Measurements from ENCODE around the gene HNRNPCL1.

HNRNPCL1 gene

DNA sequence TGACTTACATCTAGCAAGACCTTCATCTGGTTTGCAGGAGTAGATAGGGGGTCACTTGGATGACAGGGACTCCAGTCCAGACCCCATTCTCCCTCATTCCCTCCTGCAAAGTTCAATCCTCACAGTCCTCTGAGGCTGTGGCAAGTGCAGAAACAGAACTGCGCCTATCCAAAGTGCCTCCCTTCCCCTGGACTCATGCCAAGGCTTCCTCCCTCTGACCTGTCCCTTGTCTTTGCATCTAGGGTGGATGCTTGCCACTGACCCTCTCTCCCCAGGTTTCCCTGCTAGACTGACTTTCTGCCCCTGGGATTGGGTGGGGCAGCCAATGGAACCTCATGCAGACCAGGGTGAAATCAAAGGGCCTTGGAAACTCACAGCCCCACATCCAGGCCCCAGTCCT lies 38.6 kb downstream of the HNRNPCL1 start:
- Histone ChIP-seq H2BK15ac (ENCODE audit: low read length) (no peak overlapping the region), H3K4me2 (ENCODE audit: insufficient read depth, low read length, poor library complexity, severe bottlenecking) (no peak overlapping the region), H2AFZ (ENCODE audit: low read length) (no peak overlapping the region), H3K9ac (ENCODE audit: low read depth, low read length, poor library complexity) (no peak overlapping the region), H4K91ac (ENCODE audit: low read depth, low read length, poor library complexity) (no peak overlapping the region), H2AK5ac (ENCODE audit: low read depth, low read length) (no peak overlapping the region), H3K79me1 (ENCODE audit: low read depth, low read length) (no peaks in the 10 kb centered on the region), H3K9me3 (replicated peaks in 1 of 2; ENCODE audit: control insufficient read depth in 2 of 2, insufficient read depth in 1 of 2, low read depth in 1 of 2, low read length in 2 of 2) (peaks cover 0 to 22% of the 10 kb centered on the region in 2 donors), H2BK5ac (ENCODE audit: low read length) (no peak overlapping the region), H3K4ac (ENCODE audit: low read length) (no peak overlapping the region), H3K27ac (replicated peaks; ENCODE audit: low read length) (no peak overlapping the region), H4K8ac (ENCODE audit: low read depth, low read length) (no peak overlapping the region), H3K4me1 (ENCODE audit: control insufficient read depth in 2 of 2, insufficient read depth in 1 of 2, low read depth in 1 of 2, low read length in 2 of 2) (no peaks in the 10 kb centered on the region), H2BK12ac (ENCODE audit: low read length) (no peak overlapping the region), H3K14ac (ENCODE audit: low read length) (no peak overlapping the region), H3K27me3 (ENCODE audit: control insufficient read depth in 3 of 3, insufficient read depth in 3 of 3, low read depth in 1 of 3, low read length in 3 of 3) (peaks cover 0 to 22% (median 0%) of the 10 kb centered on the region in 3 experiments), H3K36me3 (replicated peaks in 1 of 2; ENCODE audit: control insufficient read depth in 2 of 2, insufficient read depth in 2 of 2, low read length in 2 of 2) (no peaks in the 10 kb centered on the region), H3K4me3 (ENCODE audit: low read length in 2 of 2) (no peak overlapping the region), H2BK120ac (ENCODE audit: low read depth, low read length) (no peak overlapping the region), H3K23ac (ENCODE audit: low read depth, low read length, poor library complexity) (no peak overlapping the region), H3K18ac (ENCODE audit: low read length) (no peak overlapping the region)
- no CpG with 5 or more reads among the region's 1 CpG for WGBS, 2 donors (ENCODE audit: extremely low coverage in 2 of 2, insufficient read length in 2 of 2, insufficient replicate concordance in 1 of 2)
- DNase-seq (ENCODE audit: low spot score): no peak

DNA sequence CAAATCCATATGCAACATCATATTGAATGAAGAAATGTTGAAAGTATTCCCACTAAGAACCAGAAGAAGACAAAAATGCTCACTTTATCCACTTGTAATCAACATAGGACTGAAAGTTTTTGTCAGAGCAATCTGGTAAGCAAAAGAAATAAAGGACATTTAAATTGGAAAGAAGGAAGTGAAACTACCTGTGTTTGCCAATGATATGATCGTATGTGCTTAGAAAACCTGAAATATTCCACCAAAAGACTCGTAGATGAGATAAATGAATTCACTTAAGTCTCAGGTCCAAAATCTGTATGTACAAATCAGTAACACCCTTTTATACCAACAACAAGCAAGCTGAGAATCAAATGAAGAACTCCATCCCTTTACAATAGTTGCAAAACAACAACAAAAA lies 48.8 kb downstream of the HNRNPCL1 start:
- H2AFZ ChIP-seq (ENCODE audit: low read length): no peak overlapping the region
- no peak overlapping the region for H4K91ac ChIP-seq (ENCODE audit: low read depth, low read length, poor library complexity)
- no peak overlapping the region for H3K4me2 ChIP-seq (ENCODE audit: insufficient read depth, low read length, poor library complexity, severe bottlenecking)
- no peak overlapping the region for H3K18ac ChIP-seq (ENCODE audit: low read length)
- H3K27me3 ChIP-seq (ENCODE audit: control insufficient read depth in 3 of 3, insufficient read depth in 3 of 3, low read depth in 1 of 3, low read length in 3 of 3): no peaks in the 10 kb centered on the region
- no peak overlapping the region for H4K8ac ChIP-seq (ENCODE audit: low read depth, low read length)
- H2BK12ac ChIP-seq (ENCODE audit: low read length): no peak overlapping the region
- no peaks in the 10 kb centered on the region for H3K36me3 ChIP-seq (replicated peaks in 1 of 2; ENCODE audit: control insufficient read depth in 2 of 2, insufficient read depth in 2 of 2, low read length in 2 of 2)
- peaks cover 0 to 5% of the 10 kb centered on the region in 2 donors for H3K9me3 ChIP-seq (replicated peaks in 1 of 2; ENCODE audit: control insufficient read depth in 2 of 2, insufficient read depth in 1 of 2, low read depth in 1 of 2, low read length in 2 of 2)
- H3K23ac ChIP-seq (ENCODE audit: low read depth, low read length, poor library complexity): no peak overlapping the region
- no peak overlapping the region for H2BK120ac ChIP-seq (ENCODE audit: low read depth, low read length)
- no peak overlapping the region for H3K14ac ChIP-seq (ENCODE audit: low read length)
- no peak overlapping the region for H2BK15ac ChIP-seq (ENCODE audit: low read length)
- no peaks in the 10 kb centered on the region for H3K4me1 ChIP-seq (ENCODE audit: control insufficient read depth in 2 of 2, insufficient read depth in 1 of 2, low read depth in 1 of 2, low read length in 2 of 2)
- H2BK5ac ChIP-seq (ENCODE audit: low read length): no peak overlapping the region
- H3K4me3 ChIP-seq (ENCODE audit: low read length in 2 of 2): no peak overlapping the region
- H2AK5ac ChIP-seq (ENCODE audit: low read depth, low read length): no peak overlapping the region
- DNase-seq (ENCODE audit: low spot score): no peak
- no peak overlapping the region for H3K9ac ChIP-seq (ENCODE audit: low read depth, low read length, poor library complexity)
- no peak overlapping the region for H3K4ac ChIP-seq (ENCODE audit: low read length)
- WGBS, 2 donors (ENCODE audit: extremely low coverage in 2 of 2, insufficient read length in 2 of 2, insufficient replicate concordance in 1 of 2): no CpG with 5 or more reads among the region's 2 CpGs
- no peak overlapping the region for H3K27ac ChIP-seq (replicated peaks; ENCODE audit: low read length)
- no peaks in the 10 kb centered on the region for H3K79me1 ChIP-seq (ENCODE audit: low read depth, low read length)

DNA sequence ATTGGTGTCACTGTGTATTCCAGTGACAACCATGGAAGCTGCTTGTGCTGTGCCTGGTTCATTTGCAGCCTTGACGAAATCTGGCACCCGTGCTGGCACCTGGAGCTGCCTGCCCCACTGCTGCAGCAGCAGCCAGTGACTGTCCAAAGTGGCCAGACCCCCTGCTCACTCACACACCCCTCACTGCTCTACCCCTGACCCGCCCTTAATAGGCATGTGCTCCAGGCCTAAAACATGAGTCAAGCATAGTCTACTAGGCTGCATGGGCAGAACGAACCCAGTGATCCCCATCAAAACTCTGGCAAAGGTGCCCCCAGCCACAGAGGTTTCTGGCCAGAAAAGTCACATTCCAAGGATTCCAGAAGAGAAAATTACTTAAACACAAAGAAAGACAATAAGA lies 49.6 kb downstream of the HNRNPCL1 start:
- no peaks in the 10 kb centered on the region for H3K79me1 ChIP-seq (ENCODE audit: low read depth, low read length)
- H3K4me1 ChIP-seq (ENCODE audit: control insufficient read depth in 2 of 2, insufficient read depth in 1 of 2, low read depth in 1 of 2, low read length in 2 of 2): no peaks in the 10 kb centered on the region
- H3K27ac ChIP-seq (replicated peaks; ENCODE audit: low read length): no peak overlapping the region
- H3K9me3 ChIP-seq (replicated peaks in 1 of 2; ENCODE audit: control insufficient read depth in 2 of 2, insufficient read depth in 1 of 2, low read depth in 1 of 2, low read length in 2 of 2): peaks cover 0 to 5% of the 10 kb centered on the region in 2 donors
- no peak overlapping the region for H3K9ac ChIP-seq (ENCODE audit: low read depth, low read length, poor library complexity)
- H3K14ac ChIP-seq (ENCODE audit: low read length): no peak overlapping the region
- H3K4me2 ChIP-seq (ENCODE audit: insufficient read depth, low read length, poor library complexity, severe bottlenecking): no peak overlapping the region
- WGBS, 2 donors (ENCODE audit: extremely low coverage in 2 of 2, insufficient read length in 2 of 2, insufficient replicate concordance in 1 of 2): no CpG with 5 or more reads among the region's 4 CpGs
- no peak overlapping the region for H3K4ac ChIP-seq (ENCODE audit: low read length)
- H2BK5ac ChIP-seq (ENCODE audit: low read length): no peak overlapping the region
- H3K4me3 ChIP-seq (ENCODE audit: low read length in 2 of 2): peak overlapping the region in 1 of 2 donors; percentile 25
- no peaks in the 10 kb centered on the region for H3K36me3 ChIP-seq (replicated peaks in 1 of 2; ENCODE audit: control insufficient read depth in 2 of 2, insufficient read depth in 2 of 2, low read length in 2 of 2)
- H3K23ac ChIP-seq (ENCODE audit: low read depth, low read length, poor library complexity): no peak overlapping the region
- H2BK12ac ChIP-seq (ENCODE audit: low read length): no peak overlapping the region
- no peak overlapping the region for H4K91ac ChIP-seq (ENCODE audit: low read depth, low read length, poor library complexity)
- no peak overlapping the region for H2AFZ ChIP-seq (ENCODE audit: low read length)
- H2AK5ac ChIP-seq (ENCODE audit: low read depth, low read length): no peak overlapping the region
- no peak overlapping the region for H2BK120ac ChIP-seq (ENCODE audit: low read depth, low read length)
- DNase-seq (ENCODE audit: low spot score): no peak
- H4K8ac ChIP-seq (ENCODE audit: low read depth, low read length): no peak overlapping the region
- H2BK15ac ChIP-seq (ENCODE audit: low read length): no peak overlapping the region
- H3K27me3 ChIP-seq (ENCODE audit: control insufficient read depth in 3 of 3, insufficient read depth in 3 of 3, low read depth in 1 of 3, low read length in 3 of 3): no peaks in the 10 kb centered on the region
- no peak overlapping the region for H3K18ac ChIP-seq (ENCODE audit: low read length)
